ENCODE measurements around the gene SLC66A2. TPM values are rescaled to one million over a fixed set of nuclear protein-coding genes. Genes with fewer than 3 reads are reported as not detected.

The SLC66A2 gene
- total and polyA plus RNA-seq, 2 experiments from 2014 or later = 33.1 to 67.0 TPM

DNA sequence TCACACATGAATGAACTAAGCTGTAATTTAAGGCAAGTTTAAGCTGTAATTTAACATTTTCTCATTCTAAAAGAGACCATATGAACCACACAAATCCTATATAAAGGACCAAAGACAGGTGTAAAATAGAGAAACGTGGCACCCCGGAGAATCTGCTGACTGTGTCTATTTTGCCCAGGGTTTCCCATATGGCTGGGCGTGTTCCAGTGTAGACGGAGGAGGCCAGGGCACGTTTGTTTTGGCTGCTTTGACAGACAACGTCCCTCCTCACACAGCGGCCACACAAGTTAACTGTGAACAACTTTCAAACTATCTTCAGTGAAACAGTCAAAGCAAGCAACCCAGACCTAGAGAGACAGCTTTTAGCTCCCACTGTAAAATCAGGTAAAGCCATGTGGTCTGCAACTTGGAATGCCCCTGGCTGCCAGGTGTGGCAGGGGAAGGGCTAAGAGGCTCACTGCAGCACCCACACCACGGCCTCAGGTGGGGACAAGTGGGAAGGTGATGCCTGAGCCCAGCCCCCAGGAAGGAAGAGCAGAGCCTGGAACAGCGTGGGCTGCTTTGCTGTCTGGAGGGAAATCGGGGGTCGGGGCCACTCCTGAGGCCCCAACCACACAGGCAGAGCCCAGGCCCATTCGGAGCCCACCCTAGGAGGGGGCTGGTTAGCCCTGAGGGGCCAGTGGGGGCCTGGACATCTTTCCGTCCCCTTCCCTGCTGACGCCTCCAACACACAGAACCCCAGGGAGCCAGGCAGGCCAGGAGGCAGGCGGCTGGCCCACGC, 40.7 kb downstream of the SLC66A2 start:
- Histone ChIP-seq H3K79me2 (ENCODE audit: insufficient read depth) (peaks cover 11% of the 10 kb centered on the region), H2AFZ (no peak overlapping the region), H3K9ac (no peak overlapping the region), H3K9me3 (ENCODE audit: low read depth) (no peaks in the 10 kb centered on the region), H3K27me3 (replicated peaks; ENCODE audit: insufficient read depth) (no peaks in the 10 kb centered on the region), H4K20me1 (ENCODE audit: insufficient read depth) (no peaks in the 10 kb centered on the region), H3K4me2 (ENCODE audit: unreplicated experiment) (no peak overlapping the region), H3K9me2 (ENCODE audit: insufficient read depth) (no peaks in the 10 kb centered on the region), H3K36me3 (ENCODE audit: low read depth) (no peaks in the 10 kb centered on the region), H3K4me1 (ENCODE audit: insufficient read depth) (no peaks in the 10 kb centered on the region), H3K27ac (no peak overlapping the region), H3K4me3 (no peak overlapping the region), H3F3A (ENCODE audit: insufficient read depth) (no peaks in the 10 kb centered on the region)
- no peak for DNase-seq
- 80 to 84% methylated on average over 14 to 16 of the region's 16 CpGs for WGBS, 2 experiments (ENCODE audit: low coverage in 1 of 2, low lambda C conversion rate in 2 of 2, missing lambda C conversion rate in 2 of 2)
- in situ Hi-C loops (cut with MboI) = no loop called here
- TF ChIP-seq EZH2phosphoT487 (IDR thresholded peaks at IDR 0.05; ENCODE audit: insufficient read depth, low read depth) = no peak

DNA sequence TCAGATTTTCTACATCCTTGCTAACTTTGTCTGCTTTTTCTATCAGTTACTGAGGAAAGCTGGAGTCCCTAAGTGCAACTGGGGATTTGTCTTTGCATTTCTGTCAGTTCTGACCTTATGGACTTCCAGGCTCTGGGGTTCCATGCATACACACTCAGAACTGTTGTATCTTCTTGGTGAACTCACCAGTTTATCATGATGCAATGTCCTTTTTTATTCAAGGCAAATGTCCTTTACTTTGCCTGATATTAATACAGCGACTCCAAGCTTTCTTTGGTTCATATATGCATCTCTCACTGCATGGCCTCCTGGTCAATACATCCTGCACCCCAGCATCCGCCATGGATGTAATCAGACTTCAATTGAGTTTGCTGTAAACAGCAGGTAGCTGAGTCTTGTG, 44.7 kb downstream of the SLC66A2 start:
- Histone ChIP-seq H3K9me2 (ENCODE audit: insufficient read depth) (no peaks in the 10 kb centered on the region), H3K36me3 (ENCODE audit: low read depth) (no peaks in the 10 kb centered on the region), H3K4me3 (no peak overlapping the region), H3K9me3 (ENCODE audit: low read depth) (no peaks in the 10 kb centered on the region), H3K27me3 (replicated peaks; ENCODE audit: insufficient read depth) (no peaks in the 10 kb centered on the region), H3F3A (ENCODE audit: insufficient read depth) (no peaks in the 10 kb centered on the region), H3K4me1 (ENCODE audit: insufficient read depth) (no peaks in the 10 kb centered on the region), H4K20me1 (ENCODE audit: insufficient read depth) (no peaks in the 10 kb centered on the region), H3K27ac (no peak overlapping the region), H3K9ac (no peak overlapping the region), H3K4me2 (ENCODE audit: unreplicated experiment) (no peak overlapping the region), H2AFZ (no peak overlapping the region), H3K79me2 (ENCODE audit: insufficient read depth) (peaks cover 11% of the 10 kb centered on the region)
- TF ChIP-seq EZH2 (IDR thresholded peaks at IDR 0.05; ENCODE audit: insufficient read depth, poor library complexity, severe bottlenecking) (no peak), EZH2phosphoT487 (IDR thresholded peaks at IDR 0.05; ENCODE audit: insufficient read depth, low read depth) (no peak)
- in situ Hi-C loops (cut with MboI) = no loop called here
- whole genome bisulfite sequencing, 2 experiments (ENCODE audit: low coverage in 1 of 2, low lambda C conversion rate in 2 of 2, missing lambda C conversion rate in 2 of 2) = 96 to 99% methylated on average over 2 of the region's 2 CpGs
- no peak for DNase-seq

DNA sequence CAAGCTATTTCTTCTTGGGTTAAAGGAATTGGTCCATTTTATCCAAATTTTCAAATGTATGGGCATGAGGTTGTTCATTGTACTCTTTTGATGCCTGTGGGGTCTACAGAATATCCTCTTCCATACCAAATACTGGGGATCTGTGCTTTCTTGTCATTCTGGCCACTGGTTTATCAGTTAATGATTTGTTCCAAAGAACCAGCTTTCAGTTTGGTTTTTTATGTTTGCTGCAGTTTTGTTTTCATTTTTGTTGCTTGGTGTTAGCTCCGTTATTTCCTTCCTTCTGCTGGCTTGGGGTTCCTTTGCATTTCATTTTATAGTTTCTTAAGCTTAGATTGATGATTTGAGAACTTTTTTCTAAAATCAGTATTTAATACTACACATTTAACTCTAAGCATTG, 45.5 kb downstream of the SLC66A2 start:
- in situ Hi-C loops (cut with MboI) = no loop called here
- no peaks in the 10 kb centered on the region for H3K9me3 ChIP-seq (ENCODE audit: low read depth)
- no peaks in the 10 kb centered on the region for H4K20me1 ChIP-seq (ENCODE audit: insufficient read depth)
- H3K79me2 ChIP-seq (ENCODE audit: insufficient read depth) = peaks cover 11% of the 10 kb centered on the region
- WGBS, 2 experiments (ENCODE audit: low coverage in 1 of 2, low lambda C conversion rate in 2 of 2, missing lambda C conversion rate in 2 of 2) = 94% methylated on average over 1 of the region's 1 CpG
- H3K9me2 ChIP-seq (ENCODE audit: insufficient read depth) = no peaks in the 10 kb centered on the region
- H3K27me3 ChIP-seq (replicated peaks; ENCODE audit: insufficient read depth) = no peaks in the 10 kb centered on the region
- no peak overlapping the region for H3K4me3 ChIP-seq
- H3K36me3 ChIP-seq (ENCODE audit: low read depth) = no peaks in the 10 kb centered on the region
- H3K4me1 ChIP-seq (ENCODE audit: insufficient read depth) = no peaks in the 10 kb centered on the region
- TF ChIP-seq EZH2 (IDR thresholded peaks at IDR 0.05; ENCODE audit: insufficient read depth, poor library complexity, severe bottlenecking) (no peak), EZH2phosphoT487 (IDR thresholded peaks at IDR 0.05; ENCODE audit: insufficient read depth, low read depth) (no peak)
- H3K27ac ChIP-seq = no peak overlapping the region
- DNase-seq = no peak
- H3K9ac ChIP-seq = no peak overlapping the region
- no peak overlapping the region for H3K4me2 ChIP-seq (ENCODE audit: unreplicated experiment)
- H2AFZ ChIP-seq = no peak overlapping the region
- H3F3A ChIP-seq (ENCODE audit: insufficient read depth) = no peaks in the 10 kb centered on the region

DNA sequence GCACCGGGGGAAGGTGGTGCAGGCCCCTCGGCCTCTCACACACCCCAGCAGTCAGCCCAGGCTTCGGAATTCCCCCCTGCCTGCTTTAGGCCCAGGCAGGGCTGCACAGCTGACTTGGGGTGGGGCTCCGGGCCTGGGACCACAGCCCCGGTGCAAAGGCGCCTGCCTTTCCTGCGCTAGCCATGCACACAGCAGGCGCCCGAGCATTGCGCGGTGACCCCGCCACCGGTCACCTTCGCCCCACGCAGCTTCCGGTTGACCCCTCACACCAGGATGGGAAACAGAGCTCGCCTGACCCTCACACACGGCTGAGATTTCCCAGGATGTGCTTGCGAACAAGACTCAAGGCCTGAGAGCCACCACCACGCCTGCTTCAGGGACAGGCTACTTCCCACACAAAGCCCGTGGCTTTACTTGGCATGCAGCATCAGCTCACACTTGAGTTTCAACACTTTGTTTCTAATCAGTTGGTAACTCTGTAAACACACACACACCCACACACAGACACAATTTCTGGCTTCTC, 46.0 kb downstream of the SLC66A2 start:
- no peaks in the 10 kb centered on the region for H3K4me1 ChIP-seq (ENCODE audit: insufficient read depth)
- peak; percentile 13 for DNase-seq
- no peaks in the 10 kb centered on the region for H3K27me3 ChIP-seq (replicated peaks; ENCODE audit: insufficient read depth)
- no peak overlapping the region for H2AFZ ChIP-seq
- no peak overlapping the region for H3K4me2 ChIP-seq (ENCODE audit: unreplicated experiment)
- H3K9ac ChIP-seq = no peak overlapping the region
- H4K20me1 ChIP-seq (ENCODE audit: insufficient read depth) = no peaks in the 10 kb centered on the region
- H3K27ac ChIP-seq = no peak overlapping the region
- in situ Hi-C loops (cut with MboI) = no loop called here
- 93% methylated on average over 19 to 21 of the region's 21 CpGs for WGBS, 2 experiments (ENCODE audit: low coverage in 1 of 2, low lambda C conversion rate in 2 of 2, missing lambda C conversion rate in 2 of 2)
- no peaks in the 10 kb centered on the region for H3K9me2 ChIP-seq (ENCODE audit: insufficient read depth)
- no peaks in the 10 kb centered on the region for H3F3A ChIP-seq (ENCODE audit: insufficient read depth)
- no peaks in the 10 kb centered on the region for H3K9me3 ChIP-seq (ENCODE audit: low read depth)
- TF ChIP-seq EZH2 (IDR thresholded peaks at IDR 0.05; ENCODE audit: insufficient read depth, poor library complexity, severe bottlenecking) (no peak), EZH2phosphoT487 (IDR thresholded peaks at IDR 0.05; ENCODE audit: insufficient read depth, low read depth) (no peak)
- H3K4me3 ChIP-seq = no peak overlapping the region
- H3K36me3 ChIP-seq (ENCODE audit: low read depth) = no peaks in the 10 kb centered on the region
- peaks cover 6% of the 10 kb centered on the region for H3K79me2 ChIP-seq (ENCODE audit: insufficient read depth)

Measured in GM23248 (cell line).